Lung microvascular endothelial cell (primary cell): Measurements from ENCODE around the gene CARS1. TPM values are rescaled to one million over a fixed set of nuclear protein-coding genes. Genes with fewer than 3 reads are reported as not detected.

Experiments used
- DNase-seq, 2 donors: peaks; one replicate each; pipeline versions ENCODE4 v3.0.0 to v3.0.0-alpha.2; 2010; ENCODE audit warnings: low read depth in 2 of 2
- total RNA-seq: library from RNA; depleted of rRNA; stranded (reverse); fragments of >200 nt; gene quantifications from 2 replicates; pipeline ENCODE4 v1.2.1, GENCODE V29; 2014

The CARS1 gene
- total RNA-seq, 1 donor from 2014 or later, result 42.1 TPM

DNA sequence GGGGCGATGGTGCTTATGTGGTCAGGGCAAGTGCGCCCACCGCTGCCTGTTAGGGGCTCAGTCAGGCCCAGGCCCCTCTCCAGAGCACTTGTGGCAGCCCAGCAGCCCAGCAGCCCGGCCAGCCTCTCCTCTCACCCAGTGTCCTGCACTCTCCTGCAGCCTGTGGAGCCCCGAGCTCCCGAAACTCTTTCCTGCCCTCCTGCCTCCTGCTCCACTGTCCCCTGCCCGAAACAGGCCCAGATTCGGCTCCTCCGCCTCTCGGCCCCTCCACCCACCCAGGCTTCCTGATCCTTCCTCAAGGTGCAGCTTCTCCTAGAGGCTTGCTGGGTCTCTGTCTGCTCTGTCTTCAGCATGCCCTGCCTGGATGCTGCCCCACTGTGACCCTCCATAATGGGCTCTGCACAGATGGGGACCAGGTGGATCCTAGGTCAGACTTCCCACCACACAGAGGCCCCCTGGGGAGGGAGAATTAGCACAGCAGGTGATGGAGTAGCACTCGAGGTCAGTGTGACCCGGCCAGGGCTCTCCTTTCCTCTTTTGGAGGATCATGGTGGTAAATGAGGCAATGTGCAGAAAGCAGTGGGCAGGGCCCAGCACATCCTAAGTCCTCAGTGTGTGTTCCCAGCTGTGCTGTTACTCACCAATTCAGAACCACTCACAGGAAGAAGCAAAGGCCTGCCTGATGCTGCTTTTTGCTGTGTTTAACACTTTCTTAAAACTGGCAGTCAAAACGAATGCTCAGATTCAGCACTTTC is 46.5 kb downstream of the CARS1 start:
- DNase-seq, result no peak

DNA sequence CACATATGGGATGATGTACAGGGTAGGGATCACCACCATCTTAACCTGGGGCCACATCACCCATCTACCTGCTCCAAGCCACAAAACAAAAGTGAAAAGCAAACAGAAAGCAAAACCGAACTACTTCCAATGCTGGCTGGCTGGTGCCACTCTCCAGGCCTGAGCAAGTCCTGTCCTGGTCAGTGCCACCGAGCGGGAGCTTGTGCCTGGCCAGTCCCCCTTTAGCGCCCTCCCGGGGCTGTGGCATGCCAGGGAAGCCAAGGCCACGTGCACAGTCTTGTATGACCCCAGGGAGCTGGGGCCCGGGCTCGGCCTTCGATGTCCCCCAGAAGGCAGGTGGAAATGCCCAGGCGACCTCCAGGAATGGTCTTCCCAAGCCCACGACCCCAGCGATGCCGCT is 47.2 kb downstream of the CARS1 start:
- DNase-seq, result no peak

DNA sequence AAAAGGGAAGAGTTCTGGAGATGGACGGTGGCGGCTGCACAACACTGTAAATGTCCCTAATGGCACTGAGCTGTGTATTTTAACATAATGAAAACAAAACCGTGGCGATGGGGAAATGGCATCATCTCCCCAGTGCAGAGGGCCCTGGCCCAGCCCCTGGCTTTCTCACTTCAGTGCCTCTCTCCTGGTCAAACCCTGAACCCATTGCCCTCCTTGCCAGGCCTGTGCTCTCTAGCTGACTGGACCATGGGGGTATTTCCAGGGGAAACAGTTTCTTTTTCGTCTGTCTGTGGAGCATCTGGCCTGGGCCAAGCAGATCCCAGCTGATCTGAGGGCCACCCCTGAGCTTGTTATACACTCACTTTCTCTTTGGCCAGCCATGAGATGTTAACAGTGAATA is 47.7 kb downstream of the CARS1 start:
- DNase-seq, result no peak

- no peak for DNase-seq
Observed at GRCh38 chr11:3008746-3009336, 48.4 kb downstream of the CARS1 start.

DNA sequence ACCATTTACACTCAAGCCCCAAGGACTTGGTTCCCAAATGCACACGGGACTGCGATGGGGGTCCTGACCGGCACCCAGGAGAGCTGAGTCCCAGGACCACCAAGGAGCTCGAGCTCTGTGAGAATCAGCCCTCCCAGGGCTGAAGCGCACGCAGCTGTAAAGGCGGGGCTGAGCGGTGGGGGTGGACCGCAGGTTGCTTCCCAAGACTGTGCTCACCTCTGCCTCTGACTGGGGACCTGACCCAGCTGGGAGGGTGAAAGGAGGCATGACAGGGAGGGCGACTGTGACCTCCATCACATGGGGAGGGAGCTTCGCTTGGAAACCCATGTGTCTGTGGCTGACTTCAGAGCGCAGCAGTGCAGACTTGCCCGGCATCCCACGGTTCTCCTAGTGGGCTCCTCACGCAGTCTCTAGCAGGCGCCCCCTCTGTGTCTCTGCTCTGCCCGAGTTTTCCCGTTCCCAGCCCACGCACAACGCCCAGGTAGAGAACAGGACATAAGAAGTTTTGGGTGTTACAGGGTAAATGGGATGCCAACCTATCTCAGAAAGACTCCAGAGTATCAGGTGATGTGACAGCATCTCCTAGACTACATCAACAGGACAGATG is 49.7 kb downstream of the CARS1 start:
- DNase-seq, result no peak

GRCh38 chr11:3006505-3007260 is 50.5 kb downstream of the CARS1 start:
- no peak for DNase-seq

DNA sequence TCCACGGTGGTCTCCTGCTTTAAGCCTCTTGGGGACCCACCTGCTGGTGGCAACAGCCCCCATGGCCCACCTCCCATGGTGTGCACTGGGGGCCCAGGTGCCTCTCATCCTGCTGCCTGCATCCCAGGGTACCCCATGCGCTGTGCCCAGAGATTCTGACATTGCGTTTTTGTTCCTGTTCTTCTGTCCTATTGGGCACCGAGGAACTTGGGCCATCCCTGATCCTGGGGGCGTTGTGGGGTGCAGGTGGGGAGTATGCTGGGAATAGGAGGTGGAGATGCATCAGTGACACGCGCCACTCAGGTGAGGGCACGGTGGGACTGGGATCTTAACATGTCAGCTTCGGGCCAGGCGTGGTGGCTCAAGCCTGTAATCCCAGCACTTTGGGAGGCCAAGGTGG is 52.7 kb downstream of the CARS1 start:
- DNase-seq, result no peak

GRCh38 chr11:3003396-3004231 is 53.6 kb downstream of the CARS1 start:
- no peak for DNase-seq

- DNase-seq, result no peak
Observed at GRCh38 chr11:3002871-3003270, 54.4 kb downstream of the CARS1 start.

DNA sequence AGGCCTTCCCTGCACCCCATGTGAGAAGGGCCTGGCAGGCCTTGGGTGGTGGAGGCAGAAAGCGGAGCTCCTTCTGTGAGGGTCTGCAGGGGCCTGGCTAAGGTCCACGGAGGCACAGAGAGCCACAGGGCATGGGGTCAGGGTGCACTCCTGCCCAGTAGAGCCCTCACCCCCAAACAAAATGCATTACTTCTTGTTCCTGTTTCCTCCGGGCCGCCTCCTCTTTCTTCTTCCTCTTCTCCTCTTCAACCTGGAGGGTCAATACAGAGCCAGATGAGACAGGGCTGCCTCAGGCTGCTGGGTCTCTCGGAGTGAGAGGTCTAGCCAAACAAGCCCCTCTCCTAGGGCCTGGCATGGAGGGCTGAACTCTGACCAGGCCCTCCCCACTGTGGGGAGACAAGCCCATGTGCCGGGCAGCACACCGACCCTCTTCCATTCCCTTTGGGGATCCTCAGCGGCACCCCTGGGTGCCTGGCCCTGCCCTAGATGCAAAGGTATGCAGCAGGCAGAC is 54.8 kb downstream of the CARS1 start:
- no peak for DNase-seq

DNA sequence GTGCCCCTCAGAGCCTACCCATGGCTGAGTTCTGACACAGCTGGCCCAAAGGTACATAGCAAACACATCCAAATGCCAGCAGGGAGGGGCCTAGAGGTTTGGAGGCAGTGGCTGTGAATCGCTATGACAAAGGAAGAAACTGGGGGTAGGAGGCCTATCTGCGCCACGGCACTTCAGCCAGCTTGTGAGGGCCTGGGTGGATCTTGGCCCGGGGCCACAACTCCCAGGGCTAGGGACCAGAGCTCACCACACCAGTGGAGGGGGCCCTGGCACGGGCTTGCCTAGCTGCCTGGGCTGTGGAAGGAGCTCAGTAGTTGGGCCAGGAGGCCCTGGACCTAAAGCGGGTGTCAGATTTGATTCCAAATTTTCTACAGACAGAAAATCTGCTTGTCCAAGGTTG is 55.7 kb downstream of the CARS1 start:
- DNase-seq, result no peak

- peak; percentile 62 to 91 for DNase-seq
Observed at GRCh38 chr11:3000032-3000961, 56.9 kb downstream of the CARS1 start.

GRCh38 chr11:2999464-2999998 is 57.7 kb downstream of the CARS1 start:
- DNase-seq, result no peak

DNA sequence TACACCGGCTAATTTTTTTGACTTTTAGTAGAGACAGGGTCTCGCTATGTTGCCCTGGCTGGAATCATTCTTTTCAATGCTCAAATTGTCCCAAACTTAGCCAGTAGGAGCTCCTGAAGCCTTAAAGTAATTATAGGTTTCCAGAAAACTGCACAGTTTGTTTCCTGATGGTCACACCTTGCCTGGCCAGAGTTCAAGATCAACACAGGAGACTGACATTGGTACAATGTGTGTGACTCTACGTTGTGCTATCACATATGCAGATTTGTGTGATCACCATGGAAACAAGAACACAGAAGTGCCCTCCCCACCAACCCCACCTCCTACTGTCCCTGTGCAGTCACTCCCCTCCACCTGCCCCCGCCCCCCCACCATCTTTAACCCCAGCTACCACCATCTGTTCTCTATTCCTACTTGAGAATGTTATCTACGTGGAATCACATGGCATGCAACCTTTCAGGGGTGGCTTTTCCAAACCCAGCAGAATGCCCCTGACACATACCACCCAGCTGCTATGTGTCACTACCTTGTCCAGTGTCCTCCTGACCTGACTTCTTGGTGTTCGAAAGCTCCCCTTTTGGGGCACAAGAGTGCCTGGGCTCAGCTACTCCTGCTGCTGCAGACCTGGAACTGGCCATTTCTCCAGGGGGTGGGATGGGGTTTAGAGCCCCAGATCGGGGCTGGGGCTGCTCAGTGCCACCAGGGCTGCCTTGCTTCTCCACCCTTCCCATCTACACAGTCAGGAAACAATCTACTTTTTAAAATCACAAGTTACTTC is 59.0 kb downstream of the CARS1 start:
- peak in 1 of 2 donors; percentile 59 for DNase-seq

GRCh38 chr11:2997406-2997805 is 59.8 kb downstream of the CARS1 start:
- no peak for DNase-seq

- no peak for DNase-seq
Observed at GRCh38 chr11:2996976-2997375, 60.2 kb downstream of the CARS1 start.

DNA sequence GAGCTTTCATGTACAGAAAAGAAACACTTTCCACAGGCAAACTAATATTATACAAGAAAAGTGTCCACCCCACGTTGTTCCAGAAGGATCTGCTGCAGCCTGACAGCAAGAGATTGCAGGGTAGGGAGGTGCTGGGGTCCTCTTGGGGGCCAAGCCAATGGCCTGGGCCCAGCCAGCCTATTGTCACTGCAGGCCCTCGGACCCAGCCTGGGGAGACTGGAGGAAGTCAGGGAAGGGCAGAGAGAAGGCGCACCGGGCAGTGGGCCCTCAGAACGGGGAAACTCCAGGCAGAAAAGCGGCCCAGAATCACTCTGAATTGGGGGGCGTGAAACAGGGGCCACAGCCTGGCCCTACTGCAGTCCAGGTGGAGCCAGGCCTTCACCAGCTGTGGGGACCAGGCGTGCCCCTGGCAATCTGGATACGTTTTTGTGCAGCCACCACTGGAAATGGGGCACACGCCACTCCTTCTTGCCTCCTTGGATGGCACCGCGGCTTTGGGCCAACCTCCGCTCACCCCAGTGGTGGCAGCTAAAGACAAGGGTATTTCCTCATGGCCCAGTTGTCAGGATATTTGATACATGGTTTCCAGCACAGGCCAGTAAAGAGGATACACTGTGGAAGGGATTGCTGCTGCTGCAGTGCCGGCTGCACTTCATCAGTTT is 61.2 kb downstream of the CARS1 start:
- no peak for DNase-seq

DNA sequence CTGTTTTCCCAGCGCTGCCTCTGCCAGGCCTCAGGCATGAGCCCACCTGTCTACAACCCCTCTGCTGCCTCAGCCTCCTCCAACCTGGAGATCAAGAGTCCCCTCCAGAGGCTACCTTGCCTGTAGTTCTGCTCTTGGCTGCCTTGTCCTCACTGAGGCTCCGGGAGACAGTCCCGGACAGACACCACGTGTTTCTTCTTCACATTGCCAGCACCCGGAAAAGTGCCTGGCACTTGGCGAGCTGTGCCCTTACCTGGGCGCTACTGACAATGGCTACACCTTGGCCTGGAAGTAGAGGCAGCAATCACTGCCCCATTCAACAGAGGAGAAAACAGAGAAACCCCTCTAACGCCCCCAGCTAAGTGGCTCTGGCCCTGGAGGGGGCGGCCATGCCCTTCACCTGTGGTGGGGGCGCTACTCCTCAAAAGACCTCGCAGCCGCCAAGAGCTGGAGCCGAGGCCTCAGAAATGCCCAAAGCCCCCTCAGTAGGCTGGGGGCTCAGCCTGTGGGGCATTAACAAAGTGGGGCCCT is 62.1 kb downstream of the CARS1 start:
- no peak for DNase-seq
